H9 (cell line): ENCODE data around the gene PTGER2. TPM values are rescaled to one million over a fixed set of nuclear protein-coding genes. Genes with fewer than 3 reads are reported as not detected.

Source experiments
- DNase-seq: peaks from one replicate; pipeline ENCODE4 v3.0.0-alpha.2; 2017
- H2AFZ ChIP-seq: one replicate; pipeline ENCODE4 v1.6.1; 2013; ENCODE audit warnings: mild to moderate bottlenecking, low read length, control low read depth, moderate library complexity
- H2AK5ac ChIP-seq: 2 replicates; pipeline ENCODE4 v1.6.1; 2013; ENCODE audit warnings: low read length, control low read depth, mixed read lengths; ENCODE audit not compliant: insufficient read length
- H2BK120ac ChIP-seq: one replicate; pipeline ENCODE4 v1.6.1; 2013; ENCODE audit warnings: low read depth, mild to moderate bottlenecking, low read length, control low read depth, inconsistent platforms; ENCODE audit not compliant: poor library complexity, severe bottlenecking
- H2BK12ac ChIP-seq: 2 replicates; pipeline ENCODE4 v1.6.1; 2013; ENCODE audit warnings: low read length, control low read depth, mixed read lengths, low read depth; ENCODE audit not compliant: insufficient read length
- H2BK15ac ChIP-seq: 2 replicates; pipeline ENCODE4 v1.6.1; 2013; ENCODE audit warnings: low read depth, low read length, control low read depth
- H2BK20ac ChIP-seq: one replicate; pipeline ENCODE4 v1.6.1; 2013; ENCODE audit warnings: low read depth, mild to moderate bottlenecking, low read length, control low read depth, inconsistent platforms; ENCODE audit not compliant: poor library complexity, severe bottlenecking
- H2BK5ac ChIP-seq: 2 replicates; pipeline ENCODE4 v1.6.1; 2013; ENCODE audit warnings: low read length, control low read depth, mixed read lengths; ENCODE audit not compliant: insufficient read length
- H3K14ac ChIP-seq: 2 replicates; pipeline ENCODE4 v1.6.1; 2013; ENCODE audit warnings: low read length, control low read depth; ENCODE audit not compliant: insufficient read depth
- H3K18ac ChIP-seq: 2 replicates; pipeline ENCODE4 v1.6.1; 2013; ENCODE audit warnings: low read depth, mild to moderate bottlenecking, mixed read lengths, low read length, control low read depth; ENCODE audit not compliant: insufficient read length
- H3K23ac ChIP-seq: 2 replicates; pipeline ENCODE4 v1.6.1; 2013; ENCODE audit warnings: low read length, control low read depth, mixed read lengths, low read depth; ENCODE audit not compliant: insufficient read length
- H3K23me2 ChIP-seq: 2 replicates; pipeline ENCODE4 v1.6.1; 2013; ENCODE audit warnings: low read depth, mild to moderate bottlenecking, mixed read lengths, low read length, control low read depth; ENCODE audit not compliant: insufficient read length, poor library complexity, severe bottlenecking
- H3K27ac ChIP-seq: 2 replicates; pipeline ENCODE4 v1.5.1; 2013; ENCODE audit warnings: low read length, control low read depth, mixed read lengths, low read depth; ENCODE audit not compliant: insufficient read length
- H3K27me3 ChIP-seq: 2 replicates; pipeline ENCODE4 v1.6.1; 2013; ENCODE audit warnings: low read length, control low read depth, inconsistent platforms; ENCODE audit not compliant: insufficient read depth
- H3K4ac ChIP-seq: 2 replicates; pipeline ENCODE4 v1.6.1; 2013; ENCODE audit warnings: low read depth, mild to moderate bottlenecking, control low read depth, inconsistent platforms, low read length, moderate library complexity
- H3K4me1 ChIP-seq: 2 replicates; pipeline ENCODE4 v1.6.1; 2013; ENCODE audit warnings: low read length, control low read depth, inconsistent platforms; ENCODE audit not compliant: insufficient read depth
- H3K4me2 ChIP-seq: 2 replicates; pipeline ENCODE4 v1.6.1; 2013; ENCODE audit warnings: low read length, control low read depth, mixed read lengths; ENCODE audit not compliant: insufficient read length, insufficient read depth
- H3K56ac ChIP-seq: 2 replicates; pipeline ENCODE4 v1.6.1; 2013; ENCODE audit warnings: low read depth, mild to moderate bottlenecking, mixed read lengths, low read length, control low read depth; ENCODE audit not compliant: insufficient read length
- H3K79me1 ChIP-seq: 2 replicates; pipeline ENCODE4 v1.6.1; 2013; ENCODE audit warnings: low read depth, mild to moderate bottlenecking, moderate library complexity, low read length, control low read depth, inconsistent platforms; ENCODE audit not compliant: insufficient read depth, poor library complexity, severe bottlenecking
- H3K79me2 ChIP-seq: 2 replicates; pipeline ENCODE4 v1.6.1; 2013; ENCODE audit warnings: low read length, control low read depth, inconsistent platforms; ENCODE audit not compliant: insufficient read depth
- H3K9ac ChIP-seq: 2 replicates; pipeline ENCODE4 v1.6.1; 2013; ENCODE audit warnings: low read length, control low read depth, mixed read lengths; ENCODE audit not compliant: insufficient read length; ENCODE audit errors: extremely low read depth
- H3K9me3 ChIP-seq: one replicate; pipeline ENCODE4 v1.6.1; 2013; ENCODE audit warnings: low read depth, low read length, inconsistent platforms; ENCODE audit not compliant: control insufficient read depth
- H3T11ph ChIP-seq: one replicate; pipeline ENCODE4 v1.6.1; 2013; ENCODE audit warnings: mild to moderate bottlenecking, low read length, control low read depth, inconsistent platforms
- H4K20me1 ChIP-seq: one replicate; pipeline ENCODE4 v1.6.1; 2013; ENCODE audit not compliant: control insufficient read depth, insufficient read length, insufficient read depth
- H4K5ac ChIP-seq: 2 replicates; pipeline ENCODE4 v1.6.1; 2013; ENCODE audit warnings: low read depth, mild to moderate bottlenecking, mixed read lengths, low read length, control low read depth; ENCODE audit not compliant: insufficient read length
- H4K8ac ChIP-seq: replicated peaks from 2 replicates; pipeline ENCODE4 v1.6.1; 2013; ENCODE audit warnings: low read length, control low read depth, mixed read lengths, low read depth; ENCODE audit not compliant: insufficient read length
- H4K91ac ChIP-seq: 2 replicates; pipeline ENCODE4 v1.6.1; 2013; ENCODE audit warnings: low read depth, mild to moderate bottlenecking, moderate library complexity, mixed read lengths, low read length, control low read depth; ENCODE audit not compliant: insufficient read length
- H3K27ac Mint-ChIP-seq, 3 experiments: 2 replicates in 2 of 3; 3 replicates in 1 of 3; pipeline ENCODE4 v1.8.0; 2020 to 2021; ENCODE audit warnings: mixed read lengths in 3 of 3, mild to moderate bottlenecking in 1 of 3, moderate library complexity in 1 of 3
- H3K27me3 Mint-ChIP-seq: 2 replicates; pipeline ENCODE4 v1.8.0; 2021; ENCODE audit warnings: low read depth, mild to moderate bottlenecking, moderate library complexity, mixed read lengths
- H3K36me3 Mint-ChIP-seq, 3 experiments: 2 replicates in 2 of 3; 3 replicates in 1 of 3; pipeline ENCODE4 v1.8.0; 2020 to 2021; ENCODE audit warnings: low read depth in 3 of 3, mixed read lengths in 3 of 3; ENCODE audit not compliant: insufficient read depth in 1 of 3
- H3K4me1 Mint-ChIP-seq, 2 experiments: 2 replicates each; pipeline ENCODE4 v1.8.0; 2020; ENCODE audit warnings: mixed read lengths in 2 of 2
- H3K4me3 Mint-ChIP-seq, 2 experiments: 2 replicates in 1 of 2; 3 replicates in 1 of 2; pipeline ENCODE4 v1.8.0; 2020 to 2021; ENCODE audit warnings: mild to moderate bottlenecking in 2 of 2, mixed read lengths in 2 of 2, moderate library complexity in 1 of 2
- H3K9me3 Mint-ChIP-seq, 2 experiments: 2 replicates in 1 of 2; 3 replicates in 1 of 2; pipeline ENCODE4 v1.8.0; 2020; ENCODE audit warnings: mild to moderate bottlenecking in 2 of 2, mixed read lengths in 2 of 2, moderate library complexity in 1 of 2
- CTCF ChIP-seq: fragments of 200-600 bp; sonication (generic); conservative IDR thresholded peaks from 3 replicates; pipeline ENCODE4 v1.8.0; 2021; ENCODE audit warnings: antibody characterized with exemption, mild to moderate bottlenecking
- WGBS: extraction: QIAGEN DNeasy Blood & Tissue Kit; methylation state at CpG from one replicate; pipeline ENCODE4 v1.1.7; 2013; ENCODE audit warnings: missing lambda C conversion rate, low lambda C conversion rate, mixed read lengths; ENCODE audit not compliant: insufficient read length; ENCODE audit errors: extremely low coverage; 5-methylcytosine and 5-hydroxymethylcytosine counted together
- total RNA-seq: library from RNA; stranded (reverse); gene quantifications from 2 replicates; pipeline ENCODE4 v1.2.1, GENCODE V29; 2021

Gene PTGER2
- total RNA-seq, 1 experiment from 2014 or later = 1.0 TPM

- Histone ChIP-seq H3T11ph (no peak overlapping the region), H3K56ac (no peak overlapping the region), H3K23ac (no peak overlapping the region), H3K79me2 (no peaks in the 10 kb centered on the region), H3K79me1 (no peaks in the 10 kb centered on the region), H4K8ac (no peak overlapping the region), H4K20me1 (no peaks in the 10 kb centered on the region), H2BK15ac (no peak overlapping the region), H2AFZ (peak overlapping the region; percentile 1), H3K14ac (no peak overlapping the region), H2BK120ac (no peak overlapping the region), H3K9me3 (no peaks in the 10 kb centered on the region), H3K4me2 (no peak overlapping the region), H4K5ac (no peak overlapping the region), H3K23me2 (no peaks in the 10 kb centered on the region), H3K27me3 (no peaks in the 10 kb centered on the region; the same call in 1 of the 2 replicates), H3K18ac (no peak overlapping the region), H3K9ac (no peak overlapping the region), H2AK5ac (no peak overlapping the region), H2BK12ac (no peak overlapping the region), H4K91ac (no peak overlapping the region), H3K4me1 (no peaks in the 10 kb centered on the region), H2BK20ac (no peak overlapping the region), H2BK5ac (no peak overlapping the region), H3K27ac (no peak overlapping the region), H3K4ac (no peak overlapping the region)
- H3K36me3 Mint-ChIP-seq = no peaks in the 10 kb centered on the region
- H3K27me3 Mint-ChIP-seq = no peaks in the 10 kb centered on the region
- no peak for TF ChIP-seq CTCF
- H3K4me1 Mint-ChIP-seq = no peaks in the 10 kb centered on the region
- DNase-seq = no peak
- H3K9me3 Mint-ChIP-seq = no peaks in the 10 kb centered on the region; a peak in 1 of 5 replicates
- no peak overlapping the region for H3K4me3 Mint-ChIP-seq
- no peak overlapping the region for H3K27ac Mint-ChIP-seq
- WGBS = no CpG with 5 or more reads among the region's 4 CpGs
Observed at GRCh38 chr14:52360831-52361230, 46.7 kb downstream of the PTGER2 start.
